ENCODE results near the gene MAGI2.

The MAGI2 gene

GRCh38 chr7:79258826-79259225, 194.6 kb downstream of the MAGI2 start:
- ATAC-seq (ENCODE audit: low read depth) (no peak), DNase-seq (ENCODE audit: low spot score) (no peak)
- no peak overlapping the region for H3K4me3 ChIP-seq (ENCODE audit: severe bottlenecking)
- H3K36me3 ChIP-seq (ENCODE audit: low read depth), result no peaks in the 10 kb centered on the region
- TF ChIP-seq CTCF (IDR thresholded peaks at IDR 0.05; ENCODE audit: poor library complexity, severe bottlenecking), result no peak
- no peaks in the 10 kb centered on the region for H3K9me3 ChIP-seq (ENCODE audit: severe bottlenecking)
- no peak overlapping the region for H3K27ac ChIP-seq (ENCODE audit: poor library complexity, severe bottlenecking)
- no peaks in the 10 kb centered on the region for H3K4me1 ChIP-seq (ENCODE audit: insufficient read depth, poor library complexity, severe bottlenecking)
- H3K27me3 ChIP-seq (ENCODE audit: insufficient read depth, poor library complexity, severe bottlenecking), result no peaks in the 10 kb centered on the region

GRCh38 chr7:79257959-79258358, 195.5 kb downstream of the MAGI2 start:
- ATAC-seq (ENCODE audit: low read depth), result no peak

GRCh38 chr7:79245623-79246249, 207.7 kb downstream of the MAGI2 start:
- no peak for ATAC-seq (ENCODE audit: low read depth)
- no peaks in the 10 kb centered on the region for H3K9me3 ChIP-seq (ENCODE audit: severe bottlenecking)
- H3K27me3 ChIP-seq (ENCODE audit: insufficient read depth, poor library complexity, severe bottlenecking), result no peaks in the 10 kb centered on the region
- H3K27ac ChIP-seq (ENCODE audit: poor library complexity, severe bottlenecking), result no peak overlapping the region
- DNase-seq (ENCODE audit: low spot score), result no peak
- H3K4me3 ChIP-seq (ENCODE audit: severe bottlenecking), result no peak overlapping the region
- H3K4me1 ChIP-seq (ENCODE audit: insufficient read depth, poor library complexity, severe bottlenecking), result no peaks in the 10 kb centered on the region
- no peaks in the 10 kb centered on the region for H3K36me3 ChIP-seq (ENCODE audit: low read depth)
- peak; percentile 11 for TF ChIP-seq CTCF (IDR thresholded peaks at IDR 0.05; ENCODE audit: poor library complexity, severe bottlenecking)

More at GRCh38 chr7:79257959-79258358, 195.5 kb downstream of the MAGI2 start:
- Histone ChIP-seq H3K4me1 (ENCODE audit: insufficient read depth, poor library complexity, severe bottlenecking) (no peaks in the 10 kb centered on the region), H3K4me3 (ENCODE audit: severe bottlenecking) (no peak overlapping the region), H3K27ac (ENCODE audit: poor library complexity, severe bottlenecking) (no peak overlapping the region), H3K9me3 (ENCODE audit: severe bottlenecking) (no peaks in the 10 kb centered on the region), H3K27me3 (ENCODE audit: insufficient read depth, poor library complexity, severe bottlenecking) (no peaks in the 10 kb centered on the region), H3K36me3 (ENCODE audit: low read depth) (no peaks in the 10 kb centered on the region)
- no peak for TF ChIP-seq CTCF (IDR thresholded peaks at IDR 0.05; ENCODE audit: poor library complexity, severe bottlenecking)
- no peak for DNase-seq (ENCODE audit: low spot score)

GRCh38 chr7:79244482-79244881, 209.0 kb downstream of the MAGI2 start:
- DNase-seq (ENCODE audit: low spot score) (no peak), ATAC-seq (ENCODE audit: low read depth) (no peak)
- TF ChIP-seq CTCF (IDR thresholded peaks at IDR 0.05; ENCODE audit: poor library complexity, severe bottlenecking), result no peak
- Histone ChIP-seq H3K36me3 (ENCODE audit: low read depth) (no peaks in the 10 kb centered on the region), H3K27ac (ENCODE audit: poor library complexity, severe bottlenecking) (no peak overlapping the region), H3K9me3 (ENCODE audit: severe bottlenecking) (no peaks in the 10 kb centered on the region), H3K27me3 (ENCODE audit: insufficient read depth, poor library complexity, severe bottlenecking) (no peaks in the 10 kb centered on the region), H3K4me3 (ENCODE audit: severe bottlenecking) (no peak overlapping the region), H3K4me1 (ENCODE audit: insufficient read depth, poor library complexity, severe bottlenecking) (no peaks in the 10 kb centered on the region)

- Histone ChIP-seq H3K36me3 (ENCODE audit: low read depth) (no peaks in the 10 kb centered on the region), H3K27ac (ENCODE audit: poor library complexity, severe bottlenecking) (no peak overlapping the region), H3K27me3 (ENCODE audit: insufficient read depth, poor library complexity, severe bottlenecking) (no peaks in the 10 kb centered on the region), H3K4me3 (ENCODE audit: severe bottlenecking) (no peak overlapping the region), H3K9me3 (ENCODE audit: severe bottlenecking) (no peaks in the 10 kb centered on the region), H3K4me1 (ENCODE audit: insufficient read depth, poor library complexity, severe bottlenecking) (no peaks in the 10 kb centered on the region)
- no peak for TF ChIP-seq CTCF (IDR thresholded peaks at IDR 0.05; ENCODE audit: poor library complexity, severe bottlenecking)
- ATAC-seq (ENCODE audit: low read depth) (peak; percentile 35; the same call in 1 of the 3 replicates), DNase-seq (ENCODE audit: low spot score) (no peak)
These were observed 212.0 kb downstream of the MAGI2 start for GRCh38 chr7:79241288-79242060.
